MCF 10A (cell line): ENCODE data around the gene EWSR1. TPM values are rescaled to one million over a fixed set of nuclear protein-coding genes. Genes with fewer than 3 reads are reported as not detected.
"Not testable (repeated sequence)": the region's sequence is repeated elsewhere in the genome, so short reads cannot be mapped to it uniquely, and the experiment has no call there.

Experiments
- BruUV-seq: library from RNA; stranded (reverse); fragments of 400-500 nt; replicated peaks from 2 replicates; lab custom pipeline; 2021; lab: Mats Ljungman, UMichigan
- CTCF ChIA-PET: fragments of 300-600 bp; sonication (Branson Sonifier 250); formaldehyde crosslinking; extraction: SDS; loops from one replicate; lab custom pipeline; 2021; ENCODE audit warnings: antibody characterized with exemption, inconsistent platforms; lab: Yijun Ruan, JAX
- POLR2A ChIA-PET: fragments of 300-600, 350-650 bp; sonication (Branson Sonifier 250); formaldehyde crosslinking; extraction: SDS; loops from one replicate; lab custom pipeline; 2020; ENCODE audit warnings: antibody characterized with exemption, inconsistent platforms; lab: Yijun Ruan, JAX
- DNase-seq: peaks from one replicate; pipeline ENCODE4 v3.0.0-alpha.2; 2018; ENCODE audit not compliant: unreplicated experiment
- H3K27ac Mint-ChIP-seq: one replicate; pipeline ENCODE4 v1.8.0; 2022; ENCODE audit warnings: mild to moderate bottlenecking, low read depth, mixed read lengths; ENCODE audit not compliant: unreplicated experiment
- H3K27me3 Mint-ChIP-seq: one replicate; pipeline ENCODE4 v1.8.0; 2022; ENCODE audit warnings: mixed read lengths; ENCODE audit not compliant: insufficient read depth, unreplicated experiment
- H3K36me3 Mint-ChIP-seq: one replicate; pipeline ENCODE4 v1.8.0; 2022; ENCODE audit warnings: mild to moderate bottlenecking, moderate library complexity, mixed read lengths; ENCODE audit not compliant: insufficient read depth, unreplicated experiment
- H3K4me1 Mint-ChIP-seq: one replicate; pipeline ENCODE4 v1.8.0; 2022; ENCODE audit warnings: mixed read lengths; ENCODE audit not compliant: insufficient read depth, unreplicated experiment
- H3K4me3 Mint-ChIP-seq: one replicate; pipeline ENCODE4 v1.8.0; 2022; ENCODE audit warnings: mild to moderate bottlenecking, moderate library complexity, mixed read lengths; ENCODE audit not compliant: unreplicated experiment
- H3K9me3 Mint-ChIP-seq: one replicate; pipeline ENCODE4 v1.8.0; 2022; ENCODE audit warnings: mixed read lengths; ENCODE audit not compliant: unreplicated experiment
- CTCF ChIP-seq: fragments of 200-600 bp; IDR thresholded peaks from one replicate; pipeline ENCODE4 v1.8.0; 2022; ENCODE audit warnings: antibody characterized with exemption, mild to moderate bottlenecking; ENCODE audit not compliant: unreplicated experiment
- intact Hi-C: fragments of 100-400 bp; cut with micrococcal nuclease; formaldehyde crosslinking; loops from 2 replicates; pipeline ENCODE4 v1.14.1; 2022
- total RNA-seq: library from RNA; stranded (reverse); gene quantifications from 2 replicates; pipeline ENCODE4 v1.2.3, GENCODE V29; 2022

EWSR1 gene
- total RNA-seq, 1 experiment from 2014 or later: 486 TPM

GRCh38 chr22:29231971-29232959 is 35.8 kb upstream of the EWSR1 start:
- intact Hi-C loops: no loop called here
- Mint-ChIP-seq H3K27me3 (no peaks in the 10 kb centered on the region), H3K9me3 (peaks cover 8% of the 10 kb centered on the region), H3K4me3 (no peak overlapping the region), H3K4me1 (no peaks in the 10 kb centered on the region), H3K36me3 (peaks cover 4% of the 10 kb centered on the region), H3K27ac (no peak overlapping the region)
- no peak for DNase-seq
- no TSS peak for BruUV-seq
- CTCF ChIA-PET: interaction anchor here (0.9 to 2.9 kb wide), 5 partner anchors 13 to 403 kb away, joined by 3 to 15 read pairs (median 4); partner anchors contain the start of gene EMID1
- no peak for TF ChIP-seq CTCF
- POLR2A ChIA-PET: no interaction called here

DNA sequence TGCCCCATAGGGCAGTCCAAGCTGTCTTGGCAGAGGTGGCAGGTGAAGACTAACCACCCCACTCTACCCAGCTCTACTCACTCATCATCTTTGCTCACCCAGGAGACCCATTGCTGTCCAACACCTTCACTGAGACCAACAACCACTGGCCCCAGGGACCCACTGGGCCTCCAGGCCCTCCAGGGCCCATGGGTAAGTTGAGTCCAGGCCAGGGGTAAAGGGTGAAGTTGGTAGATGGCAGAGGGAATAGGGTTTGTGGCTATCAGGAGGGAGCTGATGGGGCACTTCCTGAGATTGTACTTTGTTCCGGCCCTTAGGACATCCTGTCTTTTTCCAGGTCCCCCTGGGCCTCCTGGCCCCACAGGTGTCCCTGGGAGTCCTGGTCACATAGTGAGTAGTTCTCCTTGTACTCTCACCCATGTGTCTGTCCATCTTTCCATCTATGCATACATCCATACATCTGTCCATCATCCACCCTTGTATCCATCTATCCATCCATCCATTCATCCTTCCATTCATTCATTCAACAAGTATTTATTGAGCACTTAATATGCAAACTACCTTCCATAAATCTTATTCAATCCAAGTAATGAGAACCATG is 34.7 kb upstream of the EWSR1 start:
- intact Hi-C loops: no loop called here
- no peak overlapping the region for H3K27ac Mint-ChIP-seq
- H3K27me3 Mint-ChIP-seq: no peaks in the 10 kb centered on the region
- no peak for TF ChIP-seq CTCF
- peaks cover 8% of the 10 kb centered on the region for H3K9me3 Mint-ChIP-seq
- no peaks in the 10 kb centered on the region for H3K4me1 Mint-ChIP-seq
- no TSS peak for BruUV-seq
- CTCF ChIA-PET: interaction anchor here (0.9 to 2.9 kb wide), 5 partner anchors 12 to 404 kb away, joined by 3 to 15 read pairs (median 4); partner anchors contain the start of gene EMID1
- no peak overlapping the region for H3K4me3 Mint-ChIP-seq
- H3K36me3 Mint-ChIP-seq: peaks cover 4% of the 10 kb centered on the region
- DNase-seq: no peak
- POLR2A ChIA-PET: no interaction called here

GRCh38 chr22:29240481-29240880 is 27.6 kb upstream of the EWSR1 start:
- peaks cover 19% of the 10 kb centered on the region for H3K9me3 Mint-ChIP-seq
- H3K4me3 Mint-ChIP-seq: not testable (repeated sequence)

DNA sequence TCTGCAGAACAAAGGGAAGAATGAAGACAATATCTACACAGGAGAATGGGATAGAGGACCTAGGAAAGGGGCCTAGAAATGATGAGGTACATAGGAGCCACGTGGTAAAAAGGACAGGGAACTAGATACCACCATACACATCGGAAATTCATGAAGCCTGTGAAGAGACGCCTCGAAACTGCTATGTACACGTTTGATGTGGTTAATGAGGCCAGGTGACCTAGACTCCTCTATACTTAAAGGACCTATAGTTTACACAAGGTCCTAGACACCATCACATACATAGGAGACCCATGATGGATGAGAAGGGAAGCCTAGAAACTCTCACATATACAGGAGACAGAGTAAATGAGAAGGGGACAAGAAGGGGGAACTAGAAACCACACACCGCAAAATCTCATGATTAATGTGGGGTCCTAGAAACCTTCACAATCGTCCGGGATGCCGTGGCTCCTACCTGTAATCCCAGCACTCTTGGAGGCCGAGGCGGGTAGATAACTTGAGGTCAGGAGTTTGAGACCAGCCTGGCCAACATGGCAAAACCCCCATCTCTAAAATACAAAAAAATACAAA is 24.1 kb upstream of the EWSR1 start:
- CTCF ChIA-PET: interaction anchor here (0.8 to 2.9 kb wide), 8 partner anchors 10 to 388 kb away, joined by 3 to 18 read pairs (median 6); no protein-coding TSS in a partner anchor

More at GRCh38 chr22:29240481-29240880, 27.6 kb upstream of the EWSR1 start:
- H3K36me3 Mint-ChIP-seq, POLR2A ChIA-PET, H3K4me1 Mint-ChIP-seq, BruUV-seq, H3K27ac Mint-ChIP-seq, intact Hi-C loops, DNase-seq: not testable (repeated sequence)
- H3K27me3 Mint-ChIP-seq: peaks cover 14% of the 10 kb centered on the region
- CTCF ChIA-PET: interaction anchor here (0.7 kb wide), 1 partner anchor 286 kb away, joined by 3 read pairs; no protein-coding TSS in a partner anchor

More for the DNA sequence above, 24.1 kb upstream of the EWSR1 start:
- DNase-seq: no peak
- H3K4me1 Mint-ChIP-seq: no peaks in the 10 kb centered on the region
- intact Hi-C loops: no loop called here
- POLR2A ChIA-PET: no interaction called here
- H3K36me3 Mint-ChIP-seq: peaks cover 5% of the 10 kb centered on the region
- no TSS peak for BruUV-seq
- no peak for TF ChIP-seq CTCF
- H3K27ac Mint-ChIP-seq: no peak overlapping the region
- H3K4me3 Mint-ChIP-seq: no peak overlapping the region
- peaks cover 14% of the 10 kb centered on the region for H3K27me3 Mint-ChIP-seq
- peaks cover 15% of the 10 kb centered on the region for H3K9me3 Mint-ChIP-seq
